ENCODE measurements around the gene ZBP1. TPM values are rescaled to one million over a fixed set of nuclear protein-coding genes. Genes with fewer than 3 reads are reported as not detected.

Gene ZBP1, protein sequence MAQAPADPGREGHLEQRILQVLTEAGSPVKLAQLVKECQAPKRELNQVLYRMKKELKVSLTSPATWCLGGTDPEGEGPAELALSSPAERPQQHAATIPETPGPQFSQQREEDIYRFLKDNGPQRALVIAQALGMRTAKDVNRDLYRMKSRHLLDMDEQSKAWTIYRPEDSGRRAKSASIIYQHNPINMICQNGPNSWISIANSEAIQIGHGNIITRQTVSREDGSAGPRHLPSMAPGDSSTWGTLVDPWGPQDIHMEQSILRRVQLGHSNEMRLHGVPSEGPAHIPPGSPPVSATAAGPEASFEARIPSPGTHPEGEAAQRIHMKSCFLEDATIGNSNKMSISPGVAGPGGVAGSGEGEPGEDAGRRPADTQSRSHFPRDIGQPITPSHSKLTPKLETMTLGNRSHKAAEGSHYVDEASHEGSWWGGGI
- polyA plus RNA-seq (2013, experiment 1 of 2) = not detected
- polyA plus RNA-seq (2013, experiment 2 of 2) = not detected

DNA sequence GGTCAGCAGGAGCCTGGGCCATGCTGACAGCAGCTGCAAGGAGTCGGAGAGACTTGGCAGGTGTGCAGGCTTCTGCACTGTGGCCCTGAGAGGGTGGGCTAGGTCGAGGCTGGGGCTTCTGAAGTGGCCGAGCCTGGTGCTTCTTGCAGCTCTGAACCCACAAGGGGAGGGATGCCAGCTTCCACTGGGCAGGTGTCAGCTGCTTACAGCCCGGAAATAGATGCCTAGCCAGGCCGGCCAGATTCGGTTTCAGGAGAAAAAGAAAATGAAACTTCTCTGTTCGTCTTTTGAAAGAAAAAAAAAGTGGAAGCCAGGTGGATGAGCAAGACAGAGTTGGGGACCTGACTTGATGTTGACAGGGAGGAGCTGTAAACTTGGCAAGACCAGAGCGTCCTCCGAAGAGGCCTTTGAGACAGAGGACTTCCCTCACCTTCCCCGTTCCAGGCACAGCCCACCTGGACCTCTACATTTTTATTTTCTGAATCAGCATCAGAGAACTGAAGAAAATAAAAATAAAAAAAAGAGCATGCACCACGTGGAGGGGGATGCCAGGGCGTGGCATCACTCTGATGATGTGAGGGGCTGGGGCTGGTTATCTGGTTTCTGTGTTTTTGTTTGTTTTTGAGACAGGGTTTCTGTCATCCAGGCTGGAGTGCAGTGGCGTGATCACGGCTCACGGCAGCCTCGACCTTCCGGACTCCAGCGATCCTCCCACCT lies at the start of gene ZBP1:
Gene ZBP1, minus strand, starts transcription at position 153 of the 717 bp plus-strand sequence. Its CDS starts 131 bp downstream, at position 22.
- Histone ChIP-seq H3K9me3 (ENCODE audit: control insufficient read depth, low read length) (peaks cover 7% of the 10 kb centered on the region), H3K4me3 (ENCODE audit: extremely low read depth, insufficient read depth, low read length, poor library complexity, severe bottlenecking) (no peak within 1 kb of the TSS), H3K36me3 (ENCODE audit: control insufficient read depth, insufficient read depth, low read length) (no peaks in the 10 kb centered on the region), H3K4me1 (ENCODE audit: control insufficient read depth, insufficient read depth, low read length, poor library complexity, severe bottlenecking) (peaks cover 7% of the 10 kb centered on the region), H3K27ac (ENCODE audit: low read depth, low read length, severe bottlenecking) (no peak within 1 kb of the TSS)
- WGBS, 2 experiments (ENCODE audit: insufficient coverage in 2 of 2) = 83 to 85% methylated on average over 8 to 14 of the region's 18 CpGs

DNA sequence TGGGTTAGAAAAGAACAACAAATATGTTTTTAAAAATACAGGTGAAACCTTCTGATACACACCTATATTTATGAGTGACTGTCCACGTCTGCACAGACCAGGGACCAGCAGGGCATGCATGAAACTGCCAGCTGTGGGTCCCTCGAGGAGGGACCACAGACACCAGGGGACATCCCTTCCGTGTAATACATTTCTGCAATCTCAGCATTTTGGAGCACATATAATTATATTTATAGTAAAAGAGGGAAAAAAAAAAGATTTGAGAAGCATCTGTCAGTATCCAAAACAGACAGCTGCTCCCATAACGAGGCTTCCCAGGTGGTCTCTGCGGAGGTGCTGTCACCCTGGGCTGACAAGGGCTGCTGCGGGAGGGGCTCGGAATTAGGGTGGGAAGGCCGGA lies 49.4 kb upstream of the ZBP1 start:
- H3K9me3 ChIP-seq (ENCODE audit: control insufficient read depth, low read length) = no peaks in the 10 kb centered on the region
- H3K4me1 ChIP-seq (ENCODE audit: control insufficient read depth, insufficient read depth, low read length, poor library complexity, severe bottlenecking) = no peaks in the 10 kb centered on the region
- H3K36me3 ChIP-seq (ENCODE audit: control insufficient read depth, insufficient read depth, low read length) = peaks cover 5% of the 10 kb centered on the region
- H3K4me3 ChIP-seq (ENCODE audit: extremely low read depth, insufficient read depth, low read length, poor library complexity, severe bottlenecking) = no peak overlapping the region
- 98% methylated on average over 5 to 7 of the region's 8 CpGs for WGBS, 2 experiments (ENCODE audit: insufficient coverage in 2 of 2)
- H3K27ac ChIP-seq (ENCODE audit: low read depth, low read length, severe bottlenecking) = no peak overlapping the region

GRCh38 chr20:57667924-57668782 lies 47.9 kb upstream of the ZBP1 start:
- Histone ChIP-seq H3K4me1 (ENCODE audit: control insufficient read depth, insufficient read depth, low read length, poor library complexity, severe bottlenecking) (no peaks in the 10 kb centered on the region), H3K4me3 (ENCODE audit: extremely low read depth, insufficient read depth, low read length, poor library complexity, severe bottlenecking) (no peak overlapping the region), H3K27ac (ENCODE audit: low read depth, low read length, severe bottlenecking) (no peak overlapping the region), H3K9me3 (ENCODE audit: control insufficient read depth, low read length) (no peaks in the 10 kb centered on the region), H3K36me3 (ENCODE audit: control insufficient read depth, insufficient read depth, low read length) (peaks cover 5% of the 10 kb centered on the region)
- 93 to 95% methylated on average over 13 to 17 of the region's 18 CpGs for WGBS, 2 experiments (ENCODE audit: insufficient coverage in 2 of 2)

- Histone ChIP-seq H3K9me3 (ENCODE audit: control insufficient read depth, low read length) (no peaks in the 10 kb centered on the region), H3K27ac (ENCODE audit: low read depth, low read length, severe bottlenecking) (no peak overlapping the region), H3K4me1 (ENCODE audit: control insufficient read depth, insufficient read depth, low read length, poor library complexity, severe bottlenecking) (no peaks in the 10 kb centered on the region), H3K36me3 (ENCODE audit: control insufficient read depth, insufficient read depth, low read length) (peaks cover 5% of the 10 kb centered on the region), H3K4me3 (ENCODE audit: extremely low read depth, insufficient read depth, low read length, poor library complexity, severe bottlenecking) (no peak overlapping the region)
- WGBS, 2 experiments (ENCODE audit: insufficient coverage in 2 of 2) = 86 to 89% methylated on average over 12 to 16 of the region's 16 CpGs
Observed at GRCh38 chr20:57667388-57667787, 47.2 kb upstream of the ZBP1 start.

GRCh38 chr20:57666834-57667157 lies 46.6 kb upstream of the ZBP1 start:
- Histone ChIP-seq H3K9me3 (ENCODE audit: control insufficient read depth, low read length) (no peaks in the 10 kb centered on the region), H3K4me1 (ENCODE audit: control insufficient read depth, insufficient read depth, low read length, poor library complexity, severe bottlenecking) (no peaks in the 10 kb centered on the region), H3K4me3 (ENCODE audit: extremely low read depth, insufficient read depth, low read length, poor library complexity, severe bottlenecking) (no peak overlapping the region), H3K36me3 (ENCODE audit: control insufficient read depth, insufficient read depth, low read length) (peaks cover 5% of the 10 kb centered on the region), H3K27ac (ENCODE audit: low read depth, low read length, severe bottlenecking) (no peak overlapping the region)
- 92 to 94% methylated on average over 12 to 13 of the region's 13 CpGs for WGBS, 2 experiments (ENCODE audit: insufficient coverage in 2 of 2)

GRCh38 chr20:57666106-57666833 lies 46.0 kb upstream of the ZBP1 start:
- H3K9me3 ChIP-seq (ENCODE audit: control insufficient read depth, low read length) = no peaks in the 10 kb centered on the region
- no peak overlapping the region for H3K4me3 ChIP-seq (ENCODE audit: extremely low read depth, insufficient read depth, low read length, poor library complexity, severe bottlenecking)
- peaks cover 5% of the 10 kb centered on the region for H3K36me3 ChIP-seq (ENCODE audit: control insufficient read depth, insufficient read depth, low read length)
- 88 to 96% methylated on average over 20 to 21 of the region's 21 CpGs for WGBS, 2 experiments (ENCODE audit: insufficient coverage in 2 of 2)
- no peaks in the 10 kb centered on the region for H3K4me1 ChIP-seq (ENCODE audit: control insufficient read depth, insufficient read depth, low read length, poor library complexity, severe bottlenecking)
- no peak overlapping the region for H3K27ac ChIP-seq (ENCODE audit: low read depth, low read length, severe bottlenecking)

DNA sequence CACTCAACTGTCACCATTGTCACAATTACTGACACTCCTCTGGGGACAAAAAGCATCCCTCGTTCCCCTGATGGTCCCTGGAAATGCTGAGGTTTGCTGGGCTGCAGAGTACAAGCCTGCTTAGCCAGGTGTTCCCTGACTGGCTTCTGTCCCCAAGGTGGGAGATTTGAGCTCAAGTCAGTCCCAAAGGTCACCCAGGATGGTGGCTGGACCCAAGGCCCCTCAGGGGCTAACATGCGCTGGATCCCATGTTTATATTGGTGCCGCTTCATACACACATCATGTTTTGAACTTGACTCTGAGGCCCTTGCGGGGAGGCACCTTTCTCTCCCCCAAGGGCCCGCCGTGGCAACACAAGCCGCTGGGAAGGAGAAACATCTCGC lies 45.4 kb upstream of the ZBP1 start:
- Histone ChIP-seq H3K36me3 (ENCODE audit: control insufficient read depth, insufficient read depth, low read length) (peaks cover 5% of the 10 kb centered on the region), H3K4me1 (ENCODE audit: control insufficient read depth, insufficient read depth, low read length, poor library complexity, severe bottlenecking) (no peaks in the 10 kb centered on the region), H3K4me3 (ENCODE audit: extremely low read depth, insufficient read depth, low read length, poor library complexity, severe bottlenecking) (no peak overlapping the region), H3K9me3 (ENCODE audit: control insufficient read depth, low read length) (no peaks in the 10 kb centered on the region), H3K27ac (ENCODE audit: low read depth, low read length, severe bottlenecking) (no peak overlapping the region)
- WGBS, 2 experiments (ENCODE audit: insufficient coverage in 2 of 2) = 94 to 97% methylated on average over 4 to 8 of the region's 8 CpGs

DNA sequence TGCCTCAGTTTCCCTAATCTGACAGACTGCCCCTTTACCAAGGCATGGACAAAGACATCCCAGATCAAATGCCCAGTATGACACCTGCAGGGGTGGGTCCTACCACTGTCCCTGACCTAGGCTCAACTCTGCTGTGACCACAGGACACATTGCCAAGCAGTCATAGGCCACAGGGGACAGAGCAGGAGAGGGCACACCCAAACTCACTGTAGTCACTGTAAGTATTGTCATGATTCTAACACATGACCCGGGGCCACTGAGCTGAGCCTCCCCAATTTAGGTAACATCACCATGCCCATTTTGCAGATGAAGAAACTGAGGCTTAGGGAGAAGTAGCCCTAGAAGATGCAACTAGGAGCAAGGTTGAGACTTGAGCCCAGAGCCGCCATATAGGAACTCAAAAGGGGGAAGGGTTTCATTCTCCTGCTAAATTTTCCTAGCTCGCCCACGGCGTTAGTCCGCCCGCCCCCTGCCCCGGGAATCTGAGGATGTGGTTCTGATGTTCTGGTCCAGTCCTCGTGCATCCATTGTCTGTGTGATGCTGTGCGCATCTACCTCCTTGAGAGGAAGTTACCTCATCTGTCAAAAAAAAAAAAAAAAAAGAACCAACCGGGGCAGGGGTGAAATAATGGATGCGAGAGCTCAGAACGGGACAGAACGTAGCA lies 44.8 kb upstream of the ZBP1 start:
- Histone ChIP-seq H3K4me3 (ENCODE audit: extremely low read depth, insufficient read depth, low read length, poor library complexity, severe bottlenecking) (no peak overlapping the region), H3K36me3 (ENCODE audit: control insufficient read depth, insufficient read depth, low read length) (peaks cover 5% of the 10 kb centered on the region), H3K27ac (ENCODE audit: low read depth, low read length, severe bottlenecking) (no peak overlapping the region), H3K9me3 (ENCODE audit: control insufficient read depth, low read length) (no peaks in the 10 kb centered on the region), H3K4me1 (ENCODE audit: control insufficient read depth, insufficient read depth, low read length, poor library complexity, severe bottlenecking) (no peaks in the 10 kb centered on the region)
- WGBS, 2 experiments (ENCODE audit: insufficient coverage in 2 of 2) = 97 to 100% methylated on average over 7 to 11 of the region's 14 CpGs

- H3K36me3 ChIP-seq (ENCODE audit: control insufficient read depth, insufficient read depth, low read length) = peaks cover 5% of the 10 kb centered on the region
- 92 to 97% methylated on average over 18 to 19 of the region's 20 CpGs for WGBS, 2 experiments (ENCODE audit: insufficient coverage in 2 of 2)
- no peak overlapping the region for H3K27ac ChIP-seq (ENCODE audit: low read depth, low read length, severe bottlenecking)
- no peaks in the 10 kb centered on the region for H3K9me3 ChIP-seq (ENCODE audit: control insufficient read depth, low read length)
- H3K4me3 ChIP-seq (ENCODE audit: extremely low read depth, insufficient read depth, low read length, poor library complexity, severe bottlenecking) = no peak overlapping the region
- no peaks in the 10 kb centered on the region for H3K4me1 ChIP-seq (ENCODE audit: control insufficient read depth, insufficient read depth, low read length, poor library complexity, severe bottlenecking)
Observed at GRCh38 chr20:57664476-57664875, 44.2 kb upstream of the ZBP1 start.
